WERI-Rb-1 (cell line): Measurements from ENCODE around the gene E2F4.

Experiments used
- DNase-seq: peaks from one replicate; pipeline ENCODE4 v3.0.0-alpha.2; 2020
- H3K27ac ChIP-seq: fragments of 250-450 bp; sonication (Bioruptor Pico); 2 replicates; pipeline ENCODE4 v1.5.1; 2020; ENCODE audit warnings: mild to moderate bottlenecking, moderate library complexity
- H3K27me3 ChIP-seq: fragments of 250-450 bp; sonication (Bioruptor Pico); 2 replicates; pipeline ENCODE4 v1.5.1; 2021; ENCODE audit warnings: mild to moderate bottlenecking, low read depth, moderate library complexity; ENCODE audit not compliant: insufficient read depth, severe bottlenecking
- H3K36me3 ChIP-seq: fragments of 250-450 bp; sonication (Bioruptor Pico); 2 replicates; pipeline ENCODE4 v1.5.1; 2020; ENCODE audit warnings: mild to moderate bottlenecking, moderate library complexity
- H3K4me3 ChIP-seq: 2 replicates; pipeline ENCODE4 v1.5.1; 2011; ENCODE audit warnings: low read depth, mild to moderate bottlenecking, control low read depth, low read length
- H3K9me3 ChIP-seq: fragments of 250-450 bp; sonication (Bioruptor Pico); 2 replicates; pipeline ENCODE4 v1.5.1; 2021; ENCODE audit warnings: mild to moderate bottlenecking, moderate library complexity; ENCODE audit not compliant: severe bottlenecking
- CTCF ChIP-seq: IDR thresholded peaks from 2 replicates; pipeline ENCODE4 v1.5.1; 2011; ENCODE audit warnings: low read depth, mild to moderate bottlenecking, control low read depth, inconsistent platforms, low read length

The E2F4 gene

GRCh38 chr16:67206129-67206837, 14.3 kb downstream of the E2F4 start:
- no peak for TF ChIP-seq CTCF
- DNase-seq = no peak
- H3K4me3 ChIP-seq = no peak overlapping the region
- H3K27me3 ChIP-seq = no peaks in the 10 kb centered on the region
- peaks cover 33% of the 10 kb centered on the region for H3K36me3 ChIP-seq
- H3K27ac ChIP-seq = peak overlapping the region; percentile 59; the same call in 1 of the 2 replicates
- H3K9me3 ChIP-seq = no peaks in the 10 kb centered on the region

GRCh38 chr16:67206838-67207248, 14.9 kb downstream of the E2F4 start:
- no peak overlapping the region for H3K4me3 ChIP-seq
- DNase-seq = peak; percentile 77
- H3K27ac ChIP-seq = peak overlapping the region; percentile 59
- H3K9me3 ChIP-seq = no peaks in the 10 kb centered on the region
- TF ChIP-seq CTCF = no peak
- H3K27me3 ChIP-seq = no peaks in the 10 kb centered on the region
- peaks cover 27% of the 10 kb centered on the region for H3K36me3 ChIP-seq

GRCh38 chr16:67207249-67208091, 15.5 kb downstream of the E2F4 start:
- peaks cover 21% of the 10 kb centered on the region for H3K36me3 ChIP-seq
- DNase-seq = no peak
- no peaks in the 10 kb centered on the region for H3K9me3 ChIP-seq
- peak overlapping the region; percentile 4; the same call in 1 of the 2 replicates for H3K4me3 ChIP-seq
- peak overlapping the region; percentile 59 for H3K27ac ChIP-seq
- no peaks in the 10 kb centered on the region for H3K27me3 ChIP-seq
- no peak for TF ChIP-seq CTCF

- Histone ChIP-seq H3K27me3 (no peaks in the 10 kb centered on the region), H3K4me3 (no peak overlapping the region), H3K9me3 (no peaks in the 10 kb centered on the region), H3K27ac (no peak overlapping the region), H3K36me3 (peaks cover 13% of the 10 kb centered on the region)
- DNase-seq = no peak
- no peak for TF ChIP-seq CTCF
Measured at GRCh38 chr16:67208154-67208896, 16.4 kb downstream of the E2F4 start.

- Histone ChIP-seq H3K27me3 (no peaks in the 10 kb centered on the region), H3K36me3 (peaks cover 2% of the 10 kb centered on the region; the same call in 1 of the 2 replicates), H3K9me3 (no peaks in the 10 kb centered on the region), H3K27ac (no peak overlapping the region), H3K4me3 (no peak overlapping the region)
- TF ChIP-seq CTCF = no peak
- DNase-seq = no peak
Measured at GRCh38 chr16:67209565-67209964, 17.6 kb downstream of the E2F4 start.
